Keratinocyte (primary cell): Measurements from ENCODE around the gene ZNF143. TPM values are rescaled to one million over a fixed set of nuclear protein-coding genes. Genes with fewer than 3 reads are reported as not detected.

Source experiments
- DNase-seq: peaks from one replicate; pipeline ENCODE4 v3.0.0-alpha.2; 2011; ENCODE audit warnings: low read depth, missing footprints, low spot score
- FAIRE-seq: peaks from 2 replicates; lab custom pipeline; 2011; peaks lifted over from hg19 to GRCh38; lab: Jason Lieb, UNC
- H2AFZ ChIP-seq: 2 replicates; pipeline ENCODE4 v1.6.0; 2012; ENCODE audit warnings: low read length, control low read depth, inconsistent platforms; ENCODE audit not compliant: control insufficient read depth
- H3K27ac ChIP-seq: 2 replicates; pipeline ENCODE4 v1.5.1; 2011; ENCODE audit warnings: low read length; ENCODE audit not compliant: control insufficient read depth, insufficient read depth
- H3K27me3 ChIP-seq: 3 replicates; pipeline ENCODE4 v1.6.0; 2011; ENCODE audit warnings: low read length; ENCODE audit not compliant: control insufficient read depth, insufficient read depth; ENCODE audit errors: extremely low read depth
- H3K36me3 ChIP-seq, 2 experiments: 2 replicates in 1 of 2; 3 replicates in 1 of 2; pipeline ENCODE4 v1.5.1; 2011; ENCODE audit warnings: low read length in 2 of 2, mild to moderate bottlenecking in 1 of 2; ENCODE audit not compliant: control insufficient read depth in 2 of 2, insufficient read depth in 2 of 2; ENCODE audit errors: extremely low read depth in 1 of 2
- H3K4me1 ChIP-seq: 3 replicates; pipeline ENCODE4 v1.5.1; 2011; ENCODE audit warnings: low read length; ENCODE audit not compliant: control insufficient read depth, insufficient read depth; ENCODE audit errors: extremely low read depth
- H3K4me2 ChIP-seq: 3 replicates; pipeline ENCODE4 v1.6.0; 2011; ENCODE audit warnings: low read depth, low read length; ENCODE audit not compliant: control insufficient read depth, insufficient read depth; ENCODE audit errors: extremely low read depth
- H3K4me3 ChIP-seq, 3 experiments: fragments of 200-600 bp in 1 of 3; sonication (generic) in 1 of 3; 2 replicates in 2 of 3; 3 replicates in 1 of 3; pipeline ENCODE4 v1.5.1; 2011 to 2016; ENCODE audit warnings: low read length in 3 of 3, mild to moderate bottlenecking in 3 of 3, control low read depth in 2 of 3, inconsistent platforms in 1 of 3, low read depth in 1 of 3, mixed read lengths in 1 of 3, mixed run types in 1 of 3, moderate library complexity in 1 of 3; ENCODE audit not compliant: control insufficient read depth in 2 of 3, insufficient read depth in 2 of 3; ENCODE audit errors: extremely low read depth in 1 of 3
- H3K79me2 ChIP-seq: 2 replicates; pipeline ENCODE4 v1.6.0; 2012; ENCODE audit warnings: low read length; ENCODE audit not compliant: control insufficient read depth, insufficient read depth
- H3K9ac ChIP-seq: 3 replicates; pipeline ENCODE4 v1.6.0; 2011; ENCODE audit warnings: low read length; ENCODE audit not compliant: control insufficient read depth, insufficient read depth; ENCODE audit errors: extremely low read depth
- H3K9me1 ChIP-seq: 3 replicates; pipeline ENCODE4 v1.6.0; 2011; ENCODE audit warnings: low read length; ENCODE audit not compliant: control insufficient read depth, insufficient read depth; ENCODE audit errors: extremely low read depth
- H3K9me3 ChIP-seq: 2 replicates; pipeline ENCODE4 v1.5.1; 2012; ENCODE audit warnings: low read depth, low read length; ENCODE audit not compliant: control insufficient read depth
- H4K20me1 ChIP-seq: 3 replicates; pipeline ENCODE4 v1.6.0; 2011; ENCODE audit warnings: low read length; ENCODE audit not compliant: control insufficient read depth, insufficient read depth; ENCODE audit errors: extremely low read depth
- CTCF ChIP-seq, 3 experiments: IDR thresholded peaks in 1 of 3; conservative IDR thresholded peaks in 1 of 3; optimal IDR thresholded peaks in 1 of 3; 2 replicates in 2 of 3; 3 replicates in 1 of 3; pipeline versions ENCODE3 to v1.5.1; 2011; ENCODE audit warnings: low read length in 3 of 3, mild to moderate bottlenecking in 3 of 3, moderate library complexity in 2 of 3, control low read depth in 1 of 3, inconsistent platforms in 1 of 3; ENCODE audit not compliant: insufficient read depth in 2 of 3; ENCODE audit errors: extremely low read depth in 1 of 3
- EZH2 ChIP-seq: IDR thresholded peaks from one replicate; pipeline ENCODE4 v1.6.1; 2012; ENCODE audit warnings: inconsistent platforms, mild to moderate bottlenecking, low read length, moderate library complexity
- dilution Hi-C: fragments of 300-500 bp; cut with MboI; formaldehyde crosslinking; loops from one replicate; pipeline ENCODE4 v1.7.0; 2020; ENCODE audit warnings: low sequenced_read_pairs; ENCODE audit not compliant: extremely low pct_ligation_motif_present
- polyA plus RNA-seq, 5 experiments: library from polyadenylated mRNA; depleted of rRNA in 3 of 5; stranded (reverse) in 3 of 5; stranded (forward) in 1 of 5; unstranded in 1 of 5; fragments of >200 nt; gene quantifications; 1 replicate in 1 of 5; 2 replicates in 3 of 5; 3 replicates in 1 of 5; pipeline versions ENCODE4 v1.2.1 to v1.2.3, GENCODE V29; 2011 to 2012; ENCODE audit warnings: missing spikeins in 2 of 5, low read depth in 1 of 5, low replicate concordance in 1 of 5

The ZNF143 gene
- polyA plus RNA-seq, 1 donor (not counting 4 experiments of a cell fraction or from before 2014, with no cell fraction given) = 32.0 TPM

GRCh38 chr11:9528573-9529333, 67.9 kb downstream of the ZNF143 start:
- H3K9me3 ChIP-seq = no peaks in the 10 kb centered on the region
- H3K4me3 ChIP-seq = no peak overlapping the region
- no peaks in the 10 kb centered on the region for H3K27me3 ChIP-seq
- FAIRE-seq = no peak
- no peak overlapping the region for H3K27ac ChIP-seq
- H3K4me1 ChIP-seq = peaks cover 33% of the 10 kb centered on the region
- H3K9ac ChIP-seq = no peak overlapping the region
- H3K9me1 ChIP-seq = no peaks in the 10 kb centered on the region
- H3K4me2 ChIP-seq = peak overlapping the region; percentile 3
- no peak for TF ChIP-seq EZH2
- TF ChIP-seq CTCF (optimal IDR thresholded peaks at IDR 0.05 in 1 of 3, IDR thresholded peaks at IDR 0.05 in 1 of 3, conservative IDR thresholded peaks at IDR 0.05 in 1 of 3; ENCODE audit: extremely low read depth in 1 of 3, insufficient read depth in 2 of 3, low read length in 3 of 3) = no peak
- dilution Hi-C loops = no loop called here
- no peak overlapping the region for H2AFZ ChIP-seq
- peaks cover 1 to 6% of the 10 kb centered on the region in 2 experiments for H3K36me3 ChIP-seq
- no peaks in the 10 kb centered on the region for H3K79me2 ChIP-seq
- DNase-seq = no peak
- H4K20me1 ChIP-seq = no peaks in the 10 kb centered on the region

DNA sequence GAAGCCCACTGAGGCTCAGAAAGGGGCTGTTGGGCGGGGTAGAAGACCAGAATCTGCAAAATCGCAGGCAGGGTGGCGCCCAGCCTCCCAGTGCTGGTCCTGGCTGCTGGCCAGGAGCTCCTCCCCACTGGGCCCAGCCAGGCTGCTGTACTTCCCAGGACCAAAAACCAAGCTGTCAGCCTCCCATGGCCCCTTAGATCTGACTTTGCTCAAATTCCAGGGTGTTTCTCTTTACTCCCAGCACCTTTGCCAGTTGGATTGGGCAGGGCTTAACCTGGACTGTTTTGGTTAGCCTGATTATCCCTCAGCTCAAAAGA, 68.5 kb downstream of the ZNF143 start:
- no peaks in the 10 kb centered on the region for H4K20me1 ChIP-seq
- peak overlapping the region; percentile 54 for H3K27ac ChIP-seq
- dilution Hi-C loops = no loop called here
- no peaks in the 10 kb centered on the region for H3K9me3 ChIP-seq
- no peak for TF ChIP-seq EZH2
- no peak for TF ChIP-seq CTCF (optimal IDR thresholded peaks at IDR 0.05 in 1 of 3, IDR thresholded peaks at IDR 0.05 in 1 of 3, conservative IDR thresholded peaks at IDR 0.05 in 1 of 3; ENCODE audit: extremely low read depth in 1 of 3, insufficient read depth in 2 of 3, low read length in 3 of 3)
- H3K4me1 ChIP-seq = peaks cover 36% of the 10 kb centered on the region
- DNase-seq = no peak
- no peak for FAIRE-seq
- H3K9ac ChIP-seq = peak overlapping the region; percentile 40
- no peaks in the 10 kb centered on the region for H3K79me2 ChIP-seq
- H2AFZ ChIP-seq = peak overlapping the region; percentile 37
- H3K4me3 ChIP-seq = no peak overlapping the region
- H3K27me3 ChIP-seq = no peaks in the 10 kb centered on the region
- H3K9me1 ChIP-seq = no peaks in the 10 kb centered on the region
- H3K36me3 ChIP-seq = peaks cover 1 to 6% of the 10 kb centered on the region in 2 experiments
- peak overlapping the region; percentile 3 for H3K4me2 ChIP-seq
